ENCODE data around the gene FAM118A. TPM values are rescaled to one million over a fixed set of nuclear protein-coding genes. Genes with fewer than 3 reads are reported as not detected.
"Not testable (repeated sequence)": the region's sequence is repeated elsewhere in the genome, so short reads cannot be mapped to it uniquely, and the experiment has no call there.

Gene FAM118A
- total RNA-seq, 2 experiments from 2014 or later = 73.9 to 74.7 TPM

GRCh38 chr22:45349916-45350315 is 40.2 kb downstream of the FAM118A start:
- Mint-ChIP-seq H3K9me3 (no peaks in the 10 kb centered on the region), H3K27ac (no peak overlapping the region), H3K4me1 (peaks cover 6% of the 10 kb centered on the region), H3K36me3 (ENCODE audit: low read depth) (peaks cover 8% of the 10 kb centered on the region), H3K27me3 (no peaks in the 10 kb centered on the region), H3K4me3 (no peak overlapping the region)
- POLR2A ChIA-PET = no interaction called here
- CTCF ChIA-PET = no interaction called here
- no peak for DNase-seq

GRCh38 chr22:45351956-45352355 is 42.2 kb downstream of the FAM118A start:
- Mint-ChIP-seq H3K4me3 (no peak overlapping the region), H3K9me3 (no peaks in the 10 kb centered on the region), H3K36me3 (ENCODE audit: low read depth) (no peaks in the 10 kb centered on the region), H3K4me1 (peaks cover 6% of the 10 kb centered on the region), H3K27ac (no peak overlapping the region), H3K27me3 (no peaks in the 10 kb centered on the region)
- ChIA-PET CTCF (no interaction called here), POLR2A (no interaction called here)
- DNase-seq = no peak

GRCh38 chr22:45352757-45353156 is 43.0 kb downstream of the FAM118A start:
- H3K9me3 Mint-ChIP-seq; H3K27me3 Mint-ChIP-seq; H3K36me3 Mint-ChIP-seq (ENCODE audit: low read depth); DNase-seq; CTCF ChIA-PET; POLR2A ChIA-PET; H3K27ac Mint-ChIP-seq; H3K4me1 Mint-ChIP-seq; H3K4me3 Mint-ChIP-seq: not testable (repeated sequence)

GRCh38 chr22:45353786-45354185 is 44.1 kb downstream of the FAM118A start:
- CTCF ChIA-PET = interaction anchor here (0.7 kb wide), 1 partner anchor 79 kb away, joined by 6 read pairs; no protein-coding TSS in a partner anchor

GRCh38 chr22:45357490-45357889 is 47.8 kb downstream of the FAM118A start:
- Mint-ChIP-seq H3K36me3 (ENCODE audit: low read depth) (no peaks in the 10 kb centered on the region), H3K4me1 (peaks cover 6% of the 10 kb centered on the region), H3K27me3 (peaks cover 12% of the 10 kb centered on the region), H3K27ac (no peak overlapping the region), H3K4me3 (no peak overlapping the region), H3K9me3 (no peaks in the 10 kb centered on the region)
- DNase-seq = no peak
- CTCF ChIA-PET = interaction anchor here (0.8 to 1.3 kb wide), 2 partner anchors 9 to 46 kb away, joined by 4 read pairs; no protein-coding TSS in a partner anchor
- POLR2A ChIA-PET = interaction anchor here (1.0 kb wide), 1 partner anchor 17 kb away, joined by 3 read pairs; no protein-coding TSS in a partner anchor

More at GRCh38 chr22:45353786-45354185, 44.1 kb downstream of the FAM118A start:
- no peak overlapping the region for H3K4me3 Mint-ChIP-seq
- H3K36me3 Mint-ChIP-seq (ENCODE audit: low read depth) = no peaks in the 10 kb centered on the region
- POLR2A ChIA-PET = no interaction called here
- H3K4me1 Mint-ChIP-seq = peaks cover 6% of the 10 kb centered on the region
- no peak for DNase-seq
- no peaks in the 10 kb centered on the region for H3K27me3 Mint-ChIP-seq
- no peak overlapping the region for H3K27ac Mint-ChIP-seq
- no peaks in the 10 kb centered on the region for H3K9me3 Mint-ChIP-seq

GRCh38 chr22:45358127-45358526 is 48.4 kb downstream of the FAM118A start:
- Mint-ChIP-seq H3K4me3 (no peak overlapping the region), H3K27ac (no peak overlapping the region), H3K36me3 (ENCODE audit: low read depth) (no peaks in the 10 kb centered on the region), H3K4me1 (peaks cover 6% of the 10 kb centered on the region), H3K9me3 (no peaks in the 10 kb centered on the region), H3K27me3 (peaks cover 15% of the 10 kb centered on the region)
- CTCF ChIA-PET = interaction anchor here (1.3 kb wide), 1 partner anchor 47 kb away, joined by 4 read pairs; no protein-coding TSS in a partner anchor
- no peak for DNase-seq
- POLR2A ChIA-PET = interaction anchor here (1.0 kb wide), 1 partner anchor 18 kb away, joined by 3 read pairs; no protein-coding TSS in a partner anchor

- no peak overlapping the region for H3K27ac Mint-ChIP-seq
- H3K27me3 Mint-ChIP-seq = peaks cover 15% of the 10 kb centered on the region
- H3K4me1 Mint-ChIP-seq = no peaks in the 10 kb centered on the region
- CTCF ChIA-PET = no interaction called here
- H3K9me3 Mint-ChIP-seq = no peaks in the 10 kb centered on the region
- H3K4me3 Mint-ChIP-seq = no peak overlapping the region
- no peaks in the 10 kb centered on the region for H3K36me3 Mint-ChIP-seq (ENCODE audit: low read depth)
- no peak for DNase-seq
- POLR2A ChIA-PET = no interaction called here
Observed at GRCh38 chr22:45359627-45360026, 49.9 kb downstream of the FAM118A start.

GRCh38 chr22:45366713-45367112 is 57.0 kb downstream of the FAM118A start:
- Mint-ChIP-seq H3K4me1 (no peaks in the 10 kb centered on the region), H3K27me3 (peaks cover 20% of the 10 kb centered on the region), H3K9me3 (peaks cover 7% of the 10 kb centered on the region), H3K4me3 (no peak overlapping the region), H3K27ac (no peak overlapping the region), H3K36me3 (ENCODE audit: low read depth) (no peaks in the 10 kb centered on the region)
- ChIA-PET CTCF (no interaction called here), POLR2A (no interaction called here)
- no peak for DNase-seq

GRCh38 chr22:45373592-45373991 is 63.9 kb downstream of the FAM118A start:
- H3K27me3 Mint-ChIP-seq = peaks cover 11% of the 10 kb centered on the region
- H3K36me3 Mint-ChIP-seq (ENCODE audit: low read depth); H3K4me1 Mint-ChIP-seq; CTCF ChIA-PET; H3K9me3 Mint-ChIP-seq; H3K27ac Mint-ChIP-seq; H3K4me3 Mint-ChIP-seq; DNase-seq: not testable (repeated sequence)
- POLR2A ChIA-PET = interaction anchor here (0.7 kb wide), 1 partner anchor 12 kb away, joined by 3 read pairs; no protein-coding TSS in a partner anchor

GRCh38 chr22:45376009-45376408 is 66.3 kb downstream of the FAM118A start:
- Mint-ChIP-seq H3K4me1 (peaks cover 6% of the 10 kb centered on the region), H3K36me3 (ENCODE audit: low read depth) (no peaks in the 10 kb centered on the region), H3K27me3 (peaks cover 13% of the 10 kb centered on the region), H3K27ac (no peak overlapping the region), H3K4me3 (no peak overlapping the region), H3K9me3 (no peaks in the 10 kb centered on the region)
- no peak for DNase-seq
- ChIA-PET CTCF (no interaction called here), POLR2A (no interaction called here)

- Mint-ChIP-seq H3K27ac (no peak overlapping the region), H3K36me3 (ENCODE audit: low read depth) (no peaks in the 10 kb centered on the region), H3K4me3 (no peak overlapping the region), H3K4me1 (peaks cover 6% of the 10 kb centered on the region), H3K9me3 (no peaks in the 10 kb centered on the region), H3K27me3 (peaks cover 13% of the 10 kb centered on the region)
- ChIA-PET CTCF (no interaction called here), POLR2A (no interaction called here)
- DNase-seq = no peak
Observed at GRCh38 chr22:45376703-45377102, 67.0 kb downstream of the FAM118A start.

GRCh38 chr22:45381348-45381747 is 71.6 kb downstream of the FAM118A start:
- POLR2A ChIA-PET = no interaction called here

GRCh38 chr22:45389546-45389945 is 79.8 kb downstream of the FAM118A start:
- CTCF ChIA-PET = no interaction called here
- DNase-seq = no peak
- Mint-ChIP-seq H3K27ac (no peak overlapping the region), H3K36me3 (ENCODE audit: low read depth) (no peaks in the 10 kb centered on the region), H3K4me1 (no peaks in the 10 kb centered on the region), H3K4me3 (no peak overlapping the region), H3K9me3 (no peaks in the 10 kb centered on the region), H3K27me3 (peaks cover 17% of the 10 kb centered on the region)
- POLR2A ChIA-PET = no interaction called here

More at GRCh38 chr22:45381348-45381747, 71.6 kb downstream of the FAM118A start:
- Mint-ChIP-seq H3K36me3 (ENCODE audit: low read depth) (no peaks in the 10 kb centered on the region), H3K27me3 (peaks cover 9% of the 10 kb centered on the region), H3K4me3 (no peak overlapping the region), H3K4me1 (peaks cover 6% of the 10 kb centered on the region), H3K27ac (no peak overlapping the region), H3K9me3 (no peaks in the 10 kb centered on the region)
- CTCF ChIA-PET = no interaction called here
- no peak for DNase-seq
